Activated T-cell treated with anti-CD3 and anti-CD28 coated beads for 1 hour (primary cell): Measurements from ENCODE around the gene SPDYC.
"Not testable (repeated sequence)": the region's sequence is repeated elsewhere in the genome, so short reads cannot be mapped to it uniquely, and the experiment has no call there.

Experiments
- DNase-seq: peaks from one replicate; pipeline ENCODE4 v3.0.0-alpha.2; 2020; ENCODE audit warnings: low read depth

The SPDYC gene

GRCh38 chr11:65134240-65134951 lies 35.6 kb upstream of the SPDYC start, which contains the start of gene SYVN1:
Gene SYVN1 (minus strand): TSS chr11:65134519. CDS start chr11:65133601, 918 bp downstream.
- DNase-seq: peak; percentile 90

DNA sequence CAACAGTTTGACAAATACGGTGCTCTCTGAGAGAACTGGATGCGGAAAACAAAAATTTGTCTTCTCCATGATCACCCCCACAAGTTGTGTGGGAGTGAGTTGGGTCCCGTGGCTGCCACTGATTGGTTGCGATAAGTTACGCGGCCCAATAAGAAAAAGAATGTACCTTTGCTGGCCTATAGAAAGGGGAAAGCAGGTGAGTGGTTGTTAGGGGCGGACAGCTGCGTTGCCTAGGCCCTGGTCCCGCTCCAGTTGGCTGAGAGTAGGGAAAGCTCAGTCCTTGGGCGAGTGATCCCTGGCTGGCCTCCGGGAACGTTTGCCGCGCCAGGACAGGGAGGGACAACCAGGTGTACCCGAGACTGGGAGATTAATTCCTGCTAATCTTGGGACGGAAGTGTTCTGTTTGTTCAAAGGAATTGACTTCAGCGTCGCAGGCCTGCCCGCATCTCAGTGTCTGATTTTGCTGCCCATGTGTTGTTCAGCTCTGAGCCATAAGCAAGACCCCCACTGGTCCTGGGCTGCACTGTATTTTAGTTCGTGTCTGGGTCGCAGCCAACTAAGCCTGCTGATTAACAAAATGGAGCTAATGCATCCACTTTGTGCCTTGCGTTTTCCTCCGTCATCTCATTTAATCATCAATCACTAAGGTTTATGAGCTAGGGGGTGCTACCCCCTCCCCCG lies 34.9 kb upstream of the SPDYC start:
- DNase-seq: peak; percentile 59

- no peak for DNase-seq
Measured at GRCh38 chr11:65135633-65136145, 34.3 kb upstream of the SPDYC start.

DNA sequence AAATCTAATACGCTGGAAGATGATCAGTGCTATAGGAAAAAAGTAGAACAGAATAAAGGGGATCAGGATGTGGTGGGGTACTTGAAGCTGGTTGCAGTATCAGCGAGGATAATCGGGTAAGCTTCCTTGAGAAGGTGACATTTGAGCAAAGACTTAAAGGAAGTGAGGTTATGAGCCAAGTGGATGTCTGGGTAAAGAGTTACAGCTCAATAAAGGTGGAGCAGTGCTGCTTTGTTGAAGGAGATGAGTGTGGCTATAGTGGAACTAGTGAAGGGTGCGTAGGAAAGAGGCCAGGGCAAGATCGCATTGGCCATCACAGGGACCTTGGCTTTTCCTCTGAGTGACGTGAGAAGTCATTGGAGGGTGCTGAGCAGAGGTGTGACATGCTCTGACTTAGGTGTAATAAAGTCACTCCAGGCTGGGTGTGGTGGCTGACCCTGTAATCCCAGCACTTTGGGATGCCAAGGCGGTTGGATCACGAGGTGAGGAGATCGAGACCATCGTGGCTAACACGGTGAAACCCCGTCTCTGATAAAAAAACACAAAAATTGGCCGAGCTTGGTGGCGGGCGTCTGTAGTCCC lies 33.4 kb upstream of the SPDYC start:
- DNase-seq: no peak

DNA sequence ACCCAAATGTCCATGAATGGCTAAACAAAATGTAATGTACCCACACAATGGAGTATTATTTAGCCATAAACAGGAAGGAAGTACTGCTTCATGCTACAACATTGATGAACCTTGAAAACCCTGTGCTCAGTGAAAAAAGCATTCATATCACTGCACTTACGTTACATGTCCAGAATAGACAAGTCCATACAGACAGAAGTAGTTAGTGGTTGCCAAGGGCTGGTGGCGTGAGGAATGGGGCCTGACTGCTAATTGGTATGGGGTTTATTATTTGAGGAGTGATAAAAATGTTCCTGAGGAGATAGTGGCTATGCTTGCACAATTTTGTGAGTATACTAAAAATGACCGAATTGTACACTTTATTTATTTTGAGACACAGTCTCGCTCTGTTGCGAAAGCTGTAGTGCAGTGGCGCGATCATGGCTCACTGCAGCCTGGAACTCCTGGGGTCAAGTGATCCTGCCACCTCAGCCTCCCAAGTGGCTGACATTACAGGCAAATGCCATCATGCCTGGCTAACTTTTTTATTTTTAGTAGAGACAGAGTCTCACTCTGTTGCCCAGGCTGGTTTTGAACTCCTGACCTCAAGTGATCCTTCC lies 28.0 kb upstream of the SPDYC start:
- no peak for DNase-seq

DNA sequence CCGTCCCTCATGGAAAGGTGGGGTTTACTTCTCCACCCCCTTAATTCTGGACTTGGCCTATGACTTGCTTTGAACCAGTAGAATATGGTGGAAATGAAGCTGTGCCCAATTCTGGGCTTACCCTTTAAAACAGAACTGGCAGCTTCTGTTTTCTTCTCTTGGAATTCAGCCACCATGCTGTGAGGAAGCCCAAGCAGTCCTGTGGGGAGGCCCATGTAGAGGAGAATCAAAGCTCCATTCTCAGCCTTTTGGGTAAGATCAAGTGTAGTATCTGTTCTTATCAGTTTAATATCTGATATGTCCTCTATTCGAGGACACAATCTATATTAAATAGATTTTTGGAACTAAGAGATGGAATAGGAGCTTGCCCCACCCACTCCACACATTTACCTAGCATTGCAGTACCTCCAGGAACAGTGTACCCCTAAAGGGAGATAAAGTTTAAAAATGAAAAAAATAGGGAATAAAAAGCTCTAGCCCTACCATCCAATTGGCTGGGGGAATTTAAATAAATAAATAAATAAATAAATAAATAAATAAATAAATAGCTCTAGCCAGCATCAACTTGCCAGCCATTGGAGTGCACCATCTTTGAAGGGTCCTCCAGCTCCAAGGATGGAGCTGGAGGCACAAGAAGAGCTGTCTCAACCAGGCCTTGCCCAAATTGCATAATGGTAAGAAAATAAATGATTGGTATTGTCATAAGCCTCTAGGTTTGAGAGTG lies 22.5 kb upstream of the SPDYC start:
- DNase-seq: no peak

DNA sequence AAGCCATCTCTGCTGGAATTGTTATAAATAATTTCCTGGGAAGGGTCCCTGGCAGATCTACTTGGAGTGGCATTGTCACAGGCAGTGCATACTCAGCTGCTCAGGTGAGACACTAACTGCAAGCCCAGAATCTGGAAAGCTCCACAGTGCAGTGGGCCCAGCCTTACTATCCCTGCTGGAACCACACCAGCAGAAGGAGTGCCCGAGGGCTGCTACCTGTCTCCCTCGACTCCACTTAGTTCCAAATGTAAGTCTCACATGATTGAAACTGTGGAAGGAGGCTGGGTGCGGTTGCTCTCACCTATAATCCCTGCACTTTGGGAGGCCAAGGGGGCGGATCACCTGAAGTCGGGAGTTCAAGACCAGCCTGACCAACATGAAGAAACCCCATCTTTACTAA lies 21.4 kb upstream of the SPDYC start:
- no peak for DNase-seq

GRCh38 chr11:65150131-65150508 lies 19.9 kb upstream of the SPDYC start:
- DNase-seq: not testable (repeated sequence)

- no peak for DNase-seq
Measured at GRCh38 chr11:65150509-65151299, 19.3 kb upstream of the SPDYC start.

- no peak for DNase-seq
Measured at GRCh38 chr11:65151331-65151899, 18.6 kb upstream of the SPDYC start.

GRCh38 chr11:65152122-65152521 lies 17.9 kb upstream of the SPDYC start:
- no peak for DNase-seq

DNA sequence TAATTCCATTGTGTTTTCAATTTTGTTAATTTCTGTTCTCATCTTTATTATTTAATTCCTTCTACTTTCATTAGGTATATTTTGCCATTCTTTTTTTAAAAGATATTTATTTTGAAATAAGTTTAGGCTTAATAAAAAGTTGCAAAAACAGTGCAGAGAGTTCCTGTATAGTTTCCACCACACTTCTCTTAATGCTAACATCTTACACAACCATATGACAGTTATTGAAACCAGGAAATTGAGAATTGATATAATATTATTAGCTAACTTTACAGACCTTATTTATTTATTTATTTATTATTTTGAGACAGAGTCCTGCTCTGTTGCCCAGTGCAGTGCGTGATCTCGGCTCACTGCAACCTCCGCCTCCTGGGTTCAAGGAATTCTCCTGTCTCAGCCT lies 13.8 kb upstream of the SPDYC start:
- DNase-seq: no peak

GRCh38 chr11:65156926-65157325 lies 13.1 kb upstream of the SPDYC start:
- DNase-seq: no peak

GRCh38 chr11:65157336-65157735 lies 12.7 kb upstream of the SPDYC start:
- DNase-seq: no peak

DNA sequence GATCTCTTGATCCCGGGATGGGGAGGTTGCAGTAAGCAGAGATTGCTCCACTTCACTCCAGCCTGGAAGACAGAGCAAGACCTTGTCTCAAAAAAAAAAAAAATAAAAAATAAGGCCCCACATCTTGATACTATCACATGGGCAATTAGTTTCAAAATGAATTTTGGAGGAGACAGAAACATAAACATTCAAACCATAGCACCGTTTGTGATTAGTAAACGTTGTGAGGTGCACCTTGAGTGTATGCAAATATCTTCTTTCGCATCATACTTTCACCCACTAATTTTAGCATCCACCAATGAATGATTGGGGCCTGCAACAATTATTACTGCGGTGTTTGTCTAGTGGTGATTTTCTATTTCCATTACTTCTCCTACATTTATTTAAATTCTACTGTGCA lies 11.0 kb upstream of the SPDYC start:
- no peak for DNase-seq

- DNase-seq: no peak
Measured at GRCh38 chr11:65160643-65161042, 9.4 kb upstream of the SPDYC start.

- DNase-seq: no peak
Measured at GRCh38 chr11:65163684-65164083, 6.3 kb upstream of the SPDYC start.

DNA sequence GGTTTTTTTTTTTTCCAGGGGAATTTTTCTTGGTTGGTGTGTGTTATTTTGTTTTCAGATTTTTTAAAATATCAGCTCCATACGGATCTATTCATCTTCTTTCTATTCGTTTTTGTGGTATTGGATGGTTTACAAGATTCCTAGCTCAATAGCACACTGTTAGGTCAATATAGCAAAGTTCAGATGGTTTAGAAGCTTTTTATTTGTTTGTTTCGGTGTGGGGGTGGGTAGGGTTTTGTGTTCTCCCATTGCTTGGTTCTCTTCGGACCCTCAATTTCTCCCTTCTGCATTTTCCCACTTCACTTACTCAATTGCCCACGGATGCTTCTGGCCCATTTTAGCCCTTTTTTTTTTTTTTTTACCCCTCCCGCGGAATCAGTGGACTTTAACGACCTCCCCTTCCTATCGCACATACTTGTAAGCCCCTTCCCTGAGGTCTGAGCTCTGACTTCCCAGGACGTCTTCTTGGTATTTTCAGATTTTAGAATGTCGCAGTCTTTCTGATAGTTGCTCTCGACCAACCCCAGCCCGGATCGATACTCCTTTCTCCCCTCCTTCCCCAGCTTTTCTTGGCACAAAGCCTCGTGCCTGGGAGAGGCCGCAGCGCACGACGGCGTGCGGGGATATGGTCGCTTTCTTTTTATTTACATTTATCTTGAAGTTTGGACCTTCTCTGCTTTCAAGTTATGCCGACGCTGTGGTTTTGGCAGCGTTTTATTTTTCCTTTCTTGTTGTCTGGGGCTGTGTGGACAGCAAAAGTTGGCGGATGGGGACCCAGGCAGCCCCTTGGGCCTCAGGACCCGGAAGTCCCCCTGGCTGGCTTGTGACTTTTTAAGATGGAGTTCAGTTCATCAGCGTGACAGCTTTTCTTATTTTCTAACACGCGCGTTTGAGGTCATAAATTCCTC lies 4.4 kb upstream of the SPDYC start:
- DNase-seq: no peak

DNA sequence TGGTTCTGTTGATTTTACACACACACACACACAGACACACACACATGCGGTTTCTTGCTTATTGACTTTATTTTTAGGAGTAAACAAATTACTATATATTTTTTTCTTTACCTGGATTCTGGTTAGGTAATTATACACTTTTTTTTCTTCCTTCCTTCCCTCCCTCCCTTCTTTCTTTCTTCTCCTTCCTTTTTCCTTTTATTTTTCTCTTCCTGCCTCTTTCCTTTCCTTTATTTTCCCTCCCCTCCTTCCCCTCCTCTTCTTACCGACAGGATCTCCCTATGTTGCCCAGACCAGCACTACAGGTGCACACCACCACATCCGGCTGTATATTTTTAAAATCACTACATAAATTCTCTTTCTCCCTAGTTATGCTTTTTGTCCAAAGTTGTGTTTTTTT lies 3.1 kb upstream of the SPDYC start:
- no peak for DNase-seq

- DNase-seq: no peak
Measured at GRCh38 chr11:65167656-65168055, 2.4 kb upstream of the SPDYC start.
